ENCODE measurements around the gene ZNF529. TPM values are rescaled to one million over a fixed set of nuclear protein-coding genes. Genes with fewer than 3 reads are reported as not detected.

The ZNF529 gene
- 3.7 TPM for total RNA-seq (2013)
- polyA plus RNA-seq = 1 to 10 TPM; 1.1 to 2.7 (median 1.3) TPM
- polyA minus RNA-seq = 1.4 and 1.8 TPM in 2 replicates
- 7.3 to 17.3 (median 11.3) reads per million in 11 experiments for total RNA-seq

- peak within 1 kb of the TSS; percentile 45 to 92 for H3K27ac ChIP-seq (ENCODE audit: low read depth in 1 of 2, low read length in 2 of 2)
- peak within 1 kb of the TSS; percentile 95 for H3K9ac ChIP-seq (ENCODE audit: insufficient read depth, low read length, poor library complexity, severe bottlenecking)
- H3K9me3 Mint-ChIP-seq = peaks cover 26 to 64% (median 50%) of the 10 kb centered on the region in 7 donors
- H3K9me3 ChIP-seq (replicated peaks in 1 of 2; ENCODE audit: control insufficient read depth in 1 of 2, insufficient read depth in 1 of 2, low read length in 2 of 2) = peaks cover 39 to 43% of the 10 kb centered on the region in 2 donors
- H3K4me3 Mint-ChIP-seq = peak within 1 kb of the TSS; percentile 93 to 98
- H2AFZ ChIP-seq (ENCODE audit: insufficient read depth, low read depth, low read length, poor library complexity, severe bottlenecking) = peak within 1 kb of the TSS; percentile 97
- TF ChIP-seq CTCF (IDR thresholded peaks at IDR 0.05) = no peak
- DNase-seq = peak; percentile 84 to 88 (median 86)
- peaks cover 46 to 62% of the 10 kb centered on the region in 2 donors for H3K36me3 Mint-ChIP-seq
- under 1% methylated on average over 63 of the region's 66 CpGs for WGBS (ENCODE audit: insufficient coverage)
- H3K4me1 ChIP-seq (ENCODE audit: control insufficient read depth in 1 of 2, insufficient read depth in 2 of 2, low read length in 2 of 2) = peaks cover 17 to 21% of the 10 kb centered on the region in 2 donors
- no peaks in the 10 kb centered on the region for H4K20me1 ChIP-seq (ENCODE audit: insufficient read depth, low read length)
- H3K4me3 ChIP-seq (replicated peaks in 1 of 3; ENCODE audit: low read depth in 2 of 3, low read length in 3 of 3) = peak within 1 kb of the TSS; percentile 65 to 92 (median 76)
- peaks cover 22% of the 10 kb centered on the region for H3K4me1 Mint-ChIP-seq
- H3K4me2 ChIP-seq (replicated peaks; ENCODE audit: extremely low read depth, low read length, poor library complexity, severe bottlenecking) = peak within 1 kb of the TSS; percentile 75
- peaks cover 13 to 50% of the 10 kb centered on the region in 2 donors for H3K36me3 ChIP-seq (replicated peaks in 1 of 2; ENCODE audit: control insufficient read depth in 1 of 2, insufficient read depth in 2 of 2, low read length in 2 of 2)
- H3K79me2 ChIP-seq (ENCODE audit: insufficient read depth, low read length) = peaks cover 19% of the 10 kb centered on the region
- intact Hi-C loops (cut with micrococcal nuclease) = loop anchor here (2.0 to 10.0 kb wide), 7 partner anchors 32 to 202 kb away; partner anchors contain the start of genes ZNF260 (in 2 of the 2), ZNF461 (in 2 of the 2), ZNF850 (in 2 of the 2) and ZFP14 (in 1 of the 2)
- no peaks in the 10 kb centered on the region for H3K27me3 ChIP-seq (ENCODE audit: control insufficient read depth in 2 of 2, insufficient read depth in 2 of 2, low read length in 2 of 2)
- peaks cover 0 to 3% (median 0%) of the 10 kb centered on the region in 3 donors for H3K27me3 Mint-ChIP-seq (ENCODE audit: low read depth in 3 of 3)
- H3K27ac Mint-ChIP-seq = peak within 1 kb of the TSS; percentile 84 to 96 (median 94)
Measured at GRCh38 chr19:36573020-36573894, at the start of gene ZNF529. ZNF529 (minus strand) TSS chr19:36573292; CDS start chr19:36572346, 946 bp downstream.

GRCh38 chr19:36605877-36606478 lies 32.9 kb upstream of the ZNF529 start:
- Histone ChIP-seq H2AFZ (ENCODE audit: insufficient read depth, low read depth, low read length, poor library complexity, severe bottlenecking) (peak overlapping the region; percentile 80), H4K20me1 (ENCODE audit: insufficient read depth, low read length) (no peaks in the 10 kb centered on the region), H3K27me3 (ENCODE audit: control insufficient read depth in 2 of 2, insufficient read depth in 2 of 2, low read length in 2 of 2) (no peaks in the 10 kb centered on the region), H3K4me2 (replicated peaks; ENCODE audit: extremely low read depth, low read length, poor library complexity, severe bottlenecking) (peak overlapping the region; percentile 76), H3K79me2 (ENCODE audit: insufficient read depth, low read length) (no peaks in the 10 kb centered on the region), H3K9me3 (replicated peaks in 1 of 2; ENCODE audit: control insufficient read depth in 1 of 2, insufficient read depth in 1 of 2, low read length in 2 of 2) (peaks cover 31 to 33% of the 10 kb centered on the region in 2 donors), H3K36me3 (replicated peaks in 1 of 2; ENCODE audit: control insufficient read depth in 1 of 2, insufficient read depth in 2 of 2, low read length in 2 of 2) (peaks cover 0 to 12% of the 10 kb centered on the region in 2 donors), H3K4me1 (ENCODE audit: control insufficient read depth in 1 of 2, insufficient read depth in 2 of 2, low read length in 2 of 2) (peaks cover 11 to 19% of the 10 kb centered on the region in 2 donors), H3K4me3 (replicated peaks in 1 of 3; ENCODE audit: low read depth in 2 of 3, low read length in 3 of 3) (peak overlapping the region; percentile 63 to 87 (median 71)), H3K27ac (ENCODE audit: low read depth in 1 of 2, low read length in 2 of 2) (peak overlapping the region in 1 of 2 donors; percentile 72), H3K9ac (ENCODE audit: insufficient read depth, low read length, poor library complexity, severe bottlenecking) (peak overlapping the region; percentile 76)
- no peak for TF ChIP-seq CTCF (IDR thresholded peaks at IDR 0.05)
- Mint-ChIP-seq H3K4me1 (peaks cover 18% of the 10 kb centered on the region), H3K4me3 (peak overlapping the region; percentile 95 to 98), H3K27ac (peak overlapping the region in 6 of 7 donors; percentile 36 to 92 (median 64)), H3K36me3 (peaks cover 9 to 18% of the 10 kb centered on the region in 2 donors), H3K9me3 (peaks cover 37 to 55% (median 50%) of the 10 kb centered on the region in 7 donors), H3K27me3 (ENCODE audit: low read depth in 3 of 3) (peaks cover 0 to 2% (median 0%) of the 10 kb centered on the region in 3 donors)
- intact Hi-C loops (cut with micrococcal nuclease) = loop anchor here in 1 of 2 donors (2.0 kb wide), 1 partner anchor 33 kb away; the partner anchor contains the start of gene ZNF529
- peak; percentile 3 to 27 (median 3) for DNase-seq
- 7% methylated on average over 1 of the region's 1 CpG for WGBS (ENCODE audit: insufficient coverage)

All from CD14-positive monocyte (primary cell).